ENCODE results near the gene LHX8.

The LHX8 gene

GRCh38 chr1:75208862-75209261 is 74.7 kb downstream of the LHX8 start:
- no peak for DNase-seq
